ENCODE measurements around the gene MTOR. TPM values are rescaled to one million over a fixed set of nuclear protein-coding genes. Genes with fewer than 3 reads are reported as not detected.
"Not testable (repeated sequence)": the region's sequence is repeated elsewhere in the genome, so short reads cannot be mapped to it uniquely, and the experiment has no call there.

The MTOR gene
- total RNA-seq, 1 donor from 2014 or later = 54.7 TPM

DNA sequence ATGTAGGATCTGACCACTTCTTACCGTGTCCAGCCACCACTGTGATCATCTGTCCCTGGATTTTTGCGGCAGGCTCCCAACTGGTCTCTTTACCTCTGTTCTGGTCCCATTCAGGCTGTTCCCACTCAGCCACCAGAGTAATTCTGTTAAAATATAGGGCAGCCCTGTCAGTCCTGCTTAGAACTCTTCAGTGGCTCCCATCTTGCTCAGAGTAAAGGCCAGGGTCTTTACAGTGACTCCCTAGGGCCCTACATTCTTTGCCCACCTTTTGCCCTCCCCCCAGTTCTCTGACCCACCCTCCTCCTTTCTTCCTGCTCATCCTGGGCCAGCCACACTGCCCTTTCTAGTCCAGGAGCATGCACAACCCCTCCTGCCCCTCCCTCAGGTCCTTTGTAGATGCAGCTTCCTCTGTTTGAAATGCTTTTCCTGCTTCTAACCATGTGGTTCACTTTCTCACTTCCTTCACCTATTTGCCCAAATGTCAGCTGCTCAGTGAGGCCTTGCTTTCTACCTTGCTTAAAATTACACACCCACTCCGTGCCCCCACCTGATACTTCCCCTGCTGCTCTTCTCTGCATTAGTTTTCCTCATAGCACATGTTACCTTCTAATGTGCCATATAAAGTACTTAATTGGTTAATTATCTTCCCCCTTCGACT, 18.5 kb upstream of the MTOR start:
- no peak for DNase-seq (ENCODE audit: low read depth)

DNA sequence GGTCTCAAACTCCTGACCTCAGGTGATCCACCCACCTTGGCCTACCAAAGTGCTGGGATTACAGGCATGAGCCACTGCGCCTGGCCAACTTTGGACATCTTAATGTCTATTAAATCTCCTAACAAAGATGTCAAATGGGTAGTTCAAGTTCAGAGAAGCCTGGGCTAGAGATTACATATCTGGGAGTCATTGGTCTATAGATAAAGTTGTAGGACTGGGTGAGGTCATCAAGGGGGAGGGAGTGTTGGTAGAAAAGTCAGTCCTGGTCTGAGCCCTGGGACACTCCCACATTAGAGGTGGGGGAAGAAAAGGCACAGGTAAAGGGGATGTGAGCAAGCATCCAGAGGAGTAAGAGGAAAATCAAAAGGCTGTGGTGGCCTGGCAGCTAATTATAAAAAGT, 17.3 kb upstream of the MTOR start:
- DNase-seq (ENCODE audit: low read depth) = no peak

DNA sequence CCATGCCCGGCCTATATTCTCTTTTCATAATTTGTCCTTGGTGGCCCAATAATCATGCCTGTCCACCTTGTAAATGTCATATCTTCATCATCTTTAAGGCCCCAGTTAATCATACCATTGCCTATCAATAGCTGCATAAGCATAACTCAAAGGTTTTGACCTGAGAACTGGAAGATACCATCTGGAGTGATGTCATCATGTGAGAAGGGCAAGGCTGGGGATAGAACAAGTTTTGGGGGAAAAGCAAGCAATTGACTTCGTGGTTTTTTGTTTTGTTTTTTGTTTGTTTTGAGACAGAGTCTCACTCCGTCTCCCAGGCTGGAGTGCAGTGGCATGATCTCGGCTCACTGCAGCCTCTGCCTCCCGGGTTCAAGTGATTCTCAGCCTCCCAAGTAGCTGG, 16.8 kb upstream of the MTOR start:
- no peak for DNase-seq (ENCODE audit: low read depth)

DNA sequence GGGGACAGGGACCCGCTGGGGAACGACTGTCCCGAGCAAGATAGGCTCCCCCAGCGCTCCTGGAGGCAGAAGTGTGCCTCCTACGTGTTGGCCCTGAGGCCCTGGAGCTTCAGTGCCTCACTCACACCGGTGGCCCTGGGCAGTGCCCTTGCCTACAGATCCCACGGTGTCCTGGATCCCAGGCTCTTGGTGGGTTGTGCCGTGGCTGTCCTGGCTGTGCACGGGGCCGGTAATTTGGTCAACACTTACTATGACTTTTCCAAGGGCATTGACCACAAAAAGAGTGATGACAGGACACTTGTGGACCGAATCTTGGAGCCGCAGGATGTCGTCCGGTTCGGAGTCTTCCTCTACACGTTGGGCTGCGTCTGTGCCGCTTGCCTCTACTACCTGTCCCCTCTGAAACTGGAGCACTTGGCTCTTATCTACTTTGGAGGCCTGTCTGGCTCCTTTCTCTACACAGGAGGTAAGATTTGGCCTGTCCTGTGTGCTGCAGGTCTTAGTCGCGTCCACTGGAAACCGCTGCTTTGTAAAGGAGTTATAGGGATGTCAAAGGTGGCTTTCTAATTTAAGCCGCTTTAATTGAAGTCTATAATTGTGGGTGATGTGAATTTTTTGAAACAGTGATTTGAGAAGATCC, 11.4 kb upstream of the MTOR start:
- DNase-seq (ENCODE audit: low read depth) = no peak

DNA sequence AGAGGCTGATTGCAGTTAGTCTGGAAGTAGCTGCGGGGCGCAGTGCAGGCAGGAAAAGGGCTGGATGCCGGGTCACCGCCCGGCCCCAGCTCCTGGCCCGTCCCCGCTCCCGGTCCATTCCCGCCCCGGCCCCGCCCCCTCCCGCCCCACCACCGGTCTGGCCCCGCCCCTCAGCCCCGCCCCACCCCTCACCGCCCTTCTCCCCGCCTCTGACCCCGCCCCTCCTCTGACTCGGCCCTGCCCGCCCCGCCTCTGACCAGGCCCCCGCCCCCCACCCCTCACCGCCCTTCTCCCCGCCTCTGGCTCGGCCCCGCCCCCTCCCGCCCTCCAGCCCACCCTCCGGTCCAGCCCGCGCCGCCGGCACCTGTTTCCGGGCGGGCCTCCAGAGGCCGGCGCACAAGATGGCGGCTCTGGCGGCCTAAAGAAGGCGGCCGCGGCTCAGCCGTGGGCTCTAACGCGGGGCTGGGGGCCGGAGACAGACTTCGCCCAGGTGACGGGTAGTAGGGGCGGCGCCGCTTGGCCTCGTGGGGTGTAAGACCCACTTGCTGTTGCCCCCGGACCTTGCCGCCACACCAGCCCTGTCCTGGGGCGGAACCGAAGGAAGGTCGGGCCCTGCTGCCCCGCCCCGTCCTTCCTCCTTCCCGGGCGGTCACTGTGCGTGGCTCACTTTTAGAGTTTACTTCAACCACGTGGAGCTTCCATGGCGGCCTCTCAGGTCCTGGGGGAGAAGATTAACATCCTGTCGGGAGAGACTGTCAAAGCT, 10.7 kb upstream of the MTOR start, which contains the start of gene UBIAD1:
TSS of gene UBIAD1 (plus strand) at position 367 of the 763 bp plus-strand sequence. CDS start at position 701, 334 bp downstream.
- DNase-seq (ENCODE audit: low read depth) = peak; percentile 89

DNA sequence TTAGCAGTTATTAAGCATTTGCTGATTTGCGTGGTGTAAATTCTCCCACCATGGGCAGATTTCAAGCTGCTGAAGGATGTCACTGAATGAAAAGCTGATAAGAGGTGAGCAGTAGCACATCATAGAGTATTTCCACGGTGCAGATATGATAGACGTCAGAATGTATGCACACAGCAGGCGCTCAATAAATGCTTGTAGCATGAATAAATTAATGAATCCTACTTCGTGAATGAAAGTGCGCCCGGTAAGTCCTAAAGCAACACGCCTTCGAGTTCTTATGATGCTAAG, 10.1 kb upstream of the MTOR start:
- DNase-seq (ENCODE audit: low read depth) = no peak

DNA sequence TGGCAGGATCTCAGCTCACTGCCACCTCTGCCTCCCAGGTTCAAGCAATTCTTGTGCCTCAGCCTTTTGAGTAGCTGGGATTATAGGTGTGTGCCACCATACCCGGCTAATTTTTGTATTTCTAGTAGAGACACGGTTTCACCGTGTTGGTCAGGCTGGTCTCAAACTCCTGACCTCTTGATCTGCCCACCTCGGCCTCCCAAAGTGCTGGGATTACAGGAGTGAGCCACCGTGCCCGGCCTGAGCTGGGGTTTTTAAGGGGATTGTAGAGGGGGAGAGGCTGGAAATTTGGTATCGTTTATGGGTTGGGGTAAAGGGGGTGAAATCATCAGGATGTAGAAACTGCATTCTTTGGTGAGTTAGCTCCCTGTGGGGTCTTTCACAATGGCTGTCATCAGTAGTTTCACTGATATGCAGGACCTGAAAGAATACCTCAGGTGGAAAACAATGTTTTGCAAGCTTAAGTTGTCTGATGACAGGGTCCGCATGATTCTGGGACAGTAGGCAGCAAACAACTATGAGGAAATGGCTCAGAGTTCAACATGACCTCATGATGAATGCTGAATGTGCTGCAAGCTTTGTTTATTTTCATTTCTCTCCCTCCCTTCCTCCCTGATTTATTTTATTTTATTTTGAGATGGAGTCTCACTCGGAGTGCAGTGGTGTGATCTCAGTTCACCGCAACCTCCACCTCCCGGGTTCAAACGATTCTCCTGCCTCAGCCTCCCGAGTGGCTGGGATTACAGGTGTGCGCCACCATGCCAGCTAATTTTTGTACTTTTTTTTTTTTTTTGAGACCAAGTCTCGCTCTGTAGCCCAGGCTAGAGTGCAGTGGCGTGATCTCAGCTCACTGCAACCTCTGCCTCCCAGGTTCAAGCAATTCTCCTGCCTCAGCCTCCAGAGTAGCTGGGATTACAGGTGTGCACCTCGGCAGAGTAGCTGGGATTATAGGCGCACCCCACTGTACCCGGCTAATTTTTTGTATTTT, 5.3 kb upstream of the MTOR start:
- DNase-seq (ENCODE audit: low read depth) = not testable (repeated sequence)

DNA sequence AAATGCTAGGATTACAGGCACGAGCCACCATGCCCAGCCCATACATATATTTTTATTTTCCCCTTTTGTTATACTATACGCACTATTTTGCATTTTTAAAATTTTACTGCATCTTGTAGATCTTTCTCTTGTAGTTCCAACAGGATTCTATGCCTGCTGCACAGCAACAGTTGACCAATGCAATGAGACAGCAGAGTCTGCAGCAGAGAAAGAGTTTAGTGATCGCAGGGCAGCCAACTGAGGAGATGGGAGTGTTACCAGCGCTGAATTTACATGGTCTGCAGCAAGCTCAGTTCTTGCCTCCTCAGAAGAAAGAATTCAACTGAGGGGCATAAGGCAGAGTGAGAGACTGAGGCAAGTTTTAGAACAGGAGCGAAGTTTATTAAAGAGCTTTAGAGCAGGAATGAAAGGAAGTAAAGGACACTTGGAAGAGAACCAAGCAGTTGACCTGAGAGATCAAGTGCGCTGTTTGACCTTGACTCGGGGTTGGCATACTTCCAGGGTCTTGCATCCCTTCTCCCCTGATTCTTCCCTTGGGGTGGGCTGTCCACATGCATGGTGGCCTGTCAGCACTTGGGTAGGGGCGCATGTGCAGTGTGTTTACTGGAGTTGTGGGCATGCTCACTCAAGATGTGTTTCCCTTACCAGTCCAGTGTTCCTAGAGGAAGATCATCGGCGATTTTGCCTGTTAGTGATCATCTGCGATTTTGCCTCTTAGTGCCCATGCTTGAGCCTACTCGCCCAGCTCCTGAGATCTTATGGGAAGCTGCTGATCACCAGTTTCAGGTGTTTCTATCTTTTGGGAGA, 4.1 kb upstream of the MTOR start:
- DNase-seq (ENCODE audit: low read depth) = no peak

DNA sequence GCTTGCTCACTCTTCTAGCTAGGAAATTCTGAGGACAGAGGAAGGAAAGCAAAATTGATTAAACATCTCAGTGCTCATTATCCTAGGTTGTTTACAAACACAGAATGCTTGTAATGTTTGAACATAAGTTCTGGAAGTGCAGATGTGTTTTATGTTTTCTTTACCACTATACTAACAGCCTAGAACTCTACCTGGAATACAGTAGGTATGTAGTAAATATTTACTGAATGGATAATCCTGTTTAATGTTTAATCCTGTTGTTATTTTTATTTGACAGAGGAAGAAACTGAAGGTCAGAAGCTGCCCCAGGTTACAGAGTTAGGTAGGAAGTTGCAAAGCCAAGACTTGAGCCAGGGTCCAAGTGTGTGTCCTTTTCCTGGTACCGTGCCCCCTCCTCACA, 6.1 kb downstream of the MTOR start:
- DNase-seq (ENCODE audit: low read depth) = no peak

DNA sequence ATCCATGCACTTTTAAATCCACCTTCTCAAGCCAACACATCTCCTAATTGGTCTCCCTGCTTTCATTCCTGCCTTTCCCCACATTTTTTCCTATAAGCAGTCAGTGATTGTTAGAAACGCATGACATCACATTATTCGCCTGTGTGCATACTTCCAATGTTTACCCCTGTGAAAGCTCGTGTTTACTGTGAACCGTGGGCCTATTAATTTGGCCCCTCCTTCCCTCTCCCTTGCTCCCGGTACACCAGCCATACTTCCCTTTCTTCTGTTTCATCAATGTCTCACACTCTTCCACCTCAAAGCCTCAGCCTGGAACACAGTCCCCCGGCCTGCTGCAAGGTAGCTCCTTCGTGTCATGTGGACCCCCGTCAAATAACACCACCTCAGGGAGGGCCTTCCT, 9.1 kb downstream of the MTOR start:
- no peak for DNase-seq (ENCODE audit: low read depth)

DNA sequence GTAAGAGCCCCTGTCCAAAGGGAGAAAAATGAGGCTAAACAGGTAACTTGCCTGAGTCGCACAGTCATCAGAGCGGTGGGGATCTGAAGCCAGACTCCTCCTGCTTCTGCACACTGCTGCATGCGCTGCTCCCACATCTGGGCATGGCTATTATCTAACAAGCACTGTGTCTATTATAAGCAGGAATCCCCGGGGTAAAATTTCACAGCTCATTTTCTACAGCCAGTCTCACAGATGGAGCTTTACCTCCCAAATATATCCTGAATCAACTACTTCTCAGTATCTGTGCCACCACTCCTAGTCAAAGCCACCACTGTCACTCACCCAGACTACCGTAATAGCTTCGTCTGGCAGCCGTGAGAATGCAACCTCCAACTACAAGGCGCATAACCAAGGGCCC, 9.8 kb downstream of the MTOR start:
- no peak for DNase-seq (ENCODE audit: low read depth)

DNA sequence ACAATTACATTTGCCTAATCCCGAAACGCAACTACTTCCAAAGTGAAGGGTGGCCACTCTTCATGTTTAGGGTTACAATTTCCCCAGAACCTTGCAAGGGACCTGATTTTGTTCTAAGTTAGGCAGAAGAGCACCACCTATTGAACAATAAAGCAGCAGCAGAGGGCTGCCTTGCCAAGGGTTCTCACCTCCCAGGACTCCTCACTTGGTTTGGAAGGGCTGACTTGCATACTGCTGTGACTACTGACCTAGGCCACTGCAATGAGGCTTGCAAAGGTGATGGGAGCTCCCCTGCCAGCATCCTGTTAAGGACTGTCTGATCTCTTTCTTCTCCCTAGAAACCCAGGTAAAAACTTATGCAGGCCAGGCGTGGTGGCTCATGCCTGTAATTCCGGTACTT, 14.2 kb downstream of the MTOR start:
- no peak for DNase-seq (ENCODE audit: low read depth)

DNA sequence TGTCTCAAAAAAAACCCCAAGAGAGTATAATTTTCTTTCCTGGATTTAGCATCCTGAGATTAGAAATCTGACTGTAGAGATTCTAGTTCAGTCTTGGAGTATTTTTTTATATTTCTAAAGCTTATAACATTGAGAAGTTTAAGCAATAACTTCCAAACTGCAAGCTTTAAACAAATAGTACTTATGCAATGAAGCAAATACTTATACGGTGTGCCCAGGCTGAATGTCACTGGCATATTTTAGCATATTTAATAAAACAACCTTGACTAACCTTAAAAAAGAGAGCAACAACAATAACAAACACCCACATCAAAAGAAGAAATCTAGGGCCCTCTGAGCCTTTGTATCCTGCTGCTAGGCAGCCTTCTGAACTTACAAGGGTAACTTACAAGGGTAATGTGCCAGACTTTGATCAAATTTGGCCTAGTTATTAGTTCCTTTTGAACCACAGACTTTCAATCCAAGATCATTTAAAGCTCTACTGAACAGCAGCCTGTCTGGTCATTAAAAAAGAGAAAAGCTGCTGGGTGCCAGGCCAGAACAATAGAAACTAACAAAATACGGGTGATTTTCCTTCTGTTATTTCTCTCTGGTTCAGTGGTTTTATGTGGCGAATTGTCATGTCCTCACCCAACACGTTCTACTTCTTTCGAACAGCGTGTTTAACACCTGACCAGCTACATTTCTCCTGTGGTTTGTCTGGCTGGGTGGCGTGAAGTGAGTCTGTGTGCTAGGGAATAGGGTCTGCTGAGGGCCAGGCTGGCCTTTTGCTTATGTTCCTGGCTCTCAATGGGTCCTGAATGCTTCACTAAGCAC, 16.2 kb downstream of the MTOR start:
- DNase-seq (ENCODE audit: low read depth) = no peak

DNA sequence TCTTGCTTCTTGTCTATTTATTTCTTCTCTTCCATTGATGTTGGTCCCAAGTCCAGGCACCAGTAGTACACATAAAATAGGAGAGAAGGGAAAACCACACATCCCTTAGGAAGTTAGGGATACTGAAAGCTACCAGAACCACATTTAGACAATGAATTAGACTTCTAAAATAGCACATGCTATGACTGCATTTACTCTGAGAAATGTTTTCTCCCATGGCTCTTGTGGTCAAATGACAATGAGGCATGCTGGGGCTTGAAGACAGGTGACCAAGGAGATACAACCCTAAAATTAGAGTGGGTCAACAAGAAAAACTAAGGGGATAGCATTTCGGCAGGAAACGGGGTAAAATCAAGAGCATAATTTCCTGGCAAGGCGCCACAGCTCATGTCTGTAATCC, 17.1 kb downstream of the MTOR start:
- peak; percentile 85 for DNase-seq (ENCODE audit: low read depth)

DNA sequence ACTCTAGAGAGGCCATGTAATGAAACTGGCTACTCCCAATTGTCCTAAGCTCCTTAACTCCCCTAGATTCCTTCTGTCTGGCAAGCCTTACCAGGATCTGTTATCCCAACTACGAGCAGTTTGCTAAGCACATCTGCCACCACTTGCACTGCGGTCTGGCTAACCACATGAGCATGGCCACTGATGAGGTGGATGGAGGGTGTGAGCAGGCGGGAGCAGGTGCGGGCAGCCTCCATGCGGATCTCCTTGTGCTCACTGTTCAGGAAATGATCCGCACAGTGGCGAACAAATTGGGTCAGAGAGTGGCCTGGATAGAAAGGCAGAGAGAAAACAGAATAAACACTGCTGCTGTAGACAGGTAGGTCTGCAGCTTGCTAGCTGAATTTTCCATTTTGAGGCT, 24.0 kb downstream of the MTOR start:
- peak; percentile 87 for DNase-seq (ENCODE audit: low read depth)

DNA sequence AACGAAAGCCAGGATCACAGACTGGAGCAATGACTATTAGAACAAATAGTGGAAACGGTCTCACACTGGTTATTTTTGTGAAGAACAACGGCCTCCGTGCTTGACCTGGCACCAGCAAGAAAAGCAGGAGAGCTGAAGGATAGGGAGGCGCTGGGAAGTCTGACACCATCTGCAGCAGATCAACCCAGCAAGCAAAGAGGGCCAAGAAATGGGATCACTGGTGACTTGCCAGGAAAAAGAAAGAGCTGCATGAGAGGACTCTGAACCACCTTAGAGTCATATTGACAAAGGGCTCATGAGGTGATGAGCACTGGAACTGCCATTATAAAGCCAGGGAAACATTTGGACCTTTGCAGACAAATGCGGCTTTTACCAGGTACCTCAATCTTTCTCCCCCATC, 25.0 kb downstream of the MTOR start:
- DNase-seq (ENCODE audit: low read depth) = no peak

DNA sequence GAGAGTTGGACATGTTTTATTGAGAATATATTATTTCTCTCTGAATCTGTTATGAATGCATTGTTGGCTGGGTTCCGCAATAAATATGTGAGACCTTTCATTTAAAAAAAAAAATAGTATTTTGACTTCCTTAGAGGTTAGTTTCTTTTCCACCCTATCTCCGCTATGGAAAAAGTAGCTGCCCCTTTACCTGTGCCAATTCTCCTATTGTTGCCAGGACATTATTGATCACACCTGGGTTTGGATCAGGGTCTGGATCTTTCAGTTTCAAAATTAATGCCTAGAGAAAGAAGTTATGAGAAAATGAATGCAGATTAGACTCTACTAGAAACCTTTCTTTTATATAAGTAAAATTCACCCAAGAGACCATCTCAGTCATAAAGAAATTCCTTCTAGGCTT, 29.1 kb downstream of the MTOR start:
- no peak for DNase-seq (ENCODE audit: low read depth)

DNA sequence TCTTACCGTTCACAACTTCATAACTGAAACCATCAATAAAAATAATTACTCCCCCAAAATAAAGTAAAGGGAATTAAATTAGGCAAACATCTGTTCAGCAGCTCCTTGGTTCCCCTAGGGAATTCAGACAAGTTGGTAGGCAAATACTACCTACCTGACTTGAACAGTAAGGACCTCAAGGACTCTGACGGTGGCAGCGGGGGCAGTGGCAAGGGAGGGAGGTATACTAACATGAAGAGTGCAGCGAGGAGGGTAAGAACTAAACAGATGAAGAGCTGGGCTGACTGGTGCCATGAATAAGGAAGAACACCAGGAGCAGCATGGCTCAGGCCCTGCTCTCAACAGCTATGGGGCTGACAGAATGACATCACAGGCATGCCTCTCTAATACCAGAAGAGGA, 33.1 kb downstream of the MTOR start:
- no peak for DNase-seq (ENCODE audit: low read depth)

Measured in myocyte (in vitro differentiated cells).